Activated T-cell treated with anti-CD3 and anti-CD28 coated beads, Interleukin-2, amount 50 U/mL, for 72 hours (primary cell): ENCODE measurements around the gene CD19. TPM values are rescaled to one million over a fixed set of nuclear protein-coding genes. Genes with fewer than 3 reads are reported as not detected.
A peak's percentile ranks its signal among the peaks of the same experiment; 100 is the strongest.

Experiments
- ATAC-seq, 2 donors: fragments of 150-1000 bp; cut with Tn5 transposase; replicated peaks in 1 of 2; 2 replicates each; pipeline ENCODE4 v1.10.0; 2021; ENCODE audit warnings: moderate library complexity in 2 of 2, mild to moderate bottlenecking in 1 of 2
- DNase-seq, 2 donors: peaks; one replicate each; pipeline ENCODE4 v3.0.0; 2021 to 2022; ENCODE audit warnings: mixed read lengths in 1 of 2
- H3K27ac Mint-ChIP-seq: one replicate; pipeline ENCODE4 v1.8.0; 2022; ENCODE audit warnings: mild to moderate bottlenecking, moderate library complexity, mixed read lengths
- H3K27me3 Mint-ChIP-seq: one replicate; pipeline ENCODE4 v1.8.0; 2022; ENCODE audit warnings: low read depth, mixed read lengths
- H3K36me3 Mint-ChIP-seq, 2 donors: one replicate each; pipeline ENCODE4 v1.8.0; 2022; ENCODE audit warnings: mixed read lengths in 2 of 2, mild to moderate bottlenecking in 1 of 2; ENCODE audit not compliant: insufficient read depth in 2 of 2
- H3K4me1 Mint-ChIP-seq: one replicate; pipeline ENCODE4 v1.8.0; 2022; ENCODE audit warnings: low read depth, mixed read lengths
- H3K4me3 Mint-ChIP-seq, 2 donors: one replicate each; pipeline ENCODE4 v1.8.0; 2022; ENCODE audit warnings: mild to moderate bottlenecking in 2 of 2, mixed read lengths in 2 of 2, moderate library complexity in 2 of 2
- H3K9me3 Mint-ChIP-seq, 2 donors: one replicate each; pipeline ENCODE4 v1.8.0; 2022; ENCODE audit warnings: mixed read lengths in 2 of 2
- total RNA-seq, 2 donors: library from RNA; stranded (reverse); gene quantifications; one replicate each; pipeline ENCODE4 v1.2.3, GENCODE V29; 2022

CD19 gene
- total RNA-seq, 2 donors from 2014 or later = 1.3 to 1.4 TPM

DNA sequence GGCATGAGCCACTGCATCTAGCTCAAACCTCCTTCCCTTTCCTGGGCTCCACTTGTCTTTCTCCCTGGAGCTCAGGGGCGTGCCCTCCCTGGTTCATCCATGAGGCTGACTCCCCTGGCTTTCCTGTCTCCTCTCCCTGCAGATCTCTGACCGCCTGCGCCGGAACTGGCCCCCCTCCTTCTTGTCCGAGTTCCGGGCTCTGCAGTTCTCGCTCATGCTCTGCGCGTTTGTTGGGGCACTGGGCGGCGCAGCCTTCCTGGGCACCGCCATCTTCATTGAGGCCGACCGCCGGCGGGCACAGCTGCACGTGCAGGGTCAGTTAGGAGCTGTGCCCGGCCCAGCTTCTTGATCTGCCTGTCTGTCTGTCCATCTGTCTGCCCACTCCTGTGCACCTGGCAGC is 51.9 kb downstream of the CD19 start:
- Mint-ChIP-seq H3K27me3 (no peaks in the 10 kb centered on the region), H3K4me3 (peak overlapping the region; percentile 77 to 83), H3K4me1 (peaks cover 33% of the 10 kb centered on the region), H3K36me3 (peaks cover 31 to 51% of the 10 kb centered on the region in 2 donors), H3K9me3 (peaks cover 6 to 11% of the 10 kb centered on the region in 2 donors), H3K27ac (peak overlapping the region; percentile 43)
- ATAC-seq = no peak
- no peak for DNase-seq

DNA sequence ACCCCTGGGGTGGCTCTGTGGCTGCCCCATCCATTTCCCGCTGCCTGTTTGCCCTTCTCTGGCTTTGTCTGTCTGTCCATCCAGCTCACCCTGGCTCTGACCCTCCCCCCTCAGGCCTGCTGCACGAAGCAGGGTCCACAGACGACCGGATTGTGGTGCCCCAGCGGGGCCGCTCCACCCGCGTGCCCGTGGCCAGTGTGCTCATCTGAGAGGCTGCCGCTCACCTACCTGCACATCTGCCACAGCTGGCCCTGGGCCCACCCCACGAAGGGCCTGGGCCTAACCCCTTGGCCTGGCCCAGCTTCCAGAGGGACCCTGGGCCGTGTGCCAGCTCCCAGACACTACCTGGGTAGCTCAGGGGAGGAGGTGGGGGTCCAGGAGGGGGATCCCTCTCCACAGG is 52.3 kb downstream of the CD19 start:
- peak overlapping the region; percentile 77 to 83 for H3K4me3 Mint-ChIP-seq
- no peaks in the 10 kb centered on the region for H3K27me3 Mint-ChIP-seq
- DNase-seq (no peak), ATAC-seq (peak in 1 of 2 donors; percentile 1)
- peaks cover 31 to 55% of the 10 kb centered on the region in 2 donors for H3K36me3 Mint-ChIP-seq
- H3K4me1 Mint-ChIP-seq = peaks cover 38% of the 10 kb centered on the region
- peaks cover 6 to 11% of the 10 kb centered on the region in 2 donors for H3K9me3 Mint-ChIP-seq
- H3K27ac Mint-ChIP-seq = peak overlapping the region; percentile 93

DNA sequence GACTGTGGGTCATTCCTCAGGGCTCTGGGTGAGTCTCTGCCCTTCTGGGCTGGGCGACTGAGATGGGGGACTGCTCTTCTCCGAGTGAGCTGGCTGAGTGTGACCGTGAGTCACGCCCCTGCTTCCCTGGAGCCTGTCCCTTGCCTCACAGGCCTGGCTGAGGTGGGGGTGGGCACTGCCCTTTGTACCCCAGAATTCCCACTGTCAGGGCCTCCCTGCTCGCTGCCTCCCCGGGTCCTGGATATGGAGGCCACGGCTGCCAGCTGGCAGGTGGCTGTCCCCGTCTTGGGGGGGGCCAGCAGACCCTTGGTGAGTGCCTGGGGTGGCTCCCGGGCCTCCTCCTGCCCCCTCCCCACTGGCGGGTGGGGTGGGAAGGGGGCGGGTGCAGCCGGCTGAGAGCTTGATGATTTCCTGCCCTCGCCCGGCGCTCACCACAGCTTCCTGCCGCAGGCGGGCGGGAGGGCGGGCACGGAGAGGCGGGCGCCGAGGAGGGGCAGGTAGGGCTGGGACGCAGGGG is 52.9 kb downstream of the CD19 start, which contains the start of gene LAT:
TSS of gene LAT (plus strand) at position 434 of the 517 bp plus-strand sequence. CDS start 366 bp downstream, outside the sequence.
- DNase-seq (peak; percentile 79 to 82), ATAC-seq (peak; percentile 71 to 75)
- Mint-ChIP-seq H3K4me3 (peak within 1 kb of the TSS; percentile 95 to 99), H3K9me3 (peaks cover 6 to 11% of the 10 kb centered on the region in 2 donors), H3K36me3 (peaks cover 34 to 58% of the 10 kb centered on the region in 2 donors), H3K27ac (peak within 1 kb of the TSS; percentile 96), H3K27me3 (no peaks in the 10 kb centered on the region), H3K4me1 (peaks cover 44% of the 10 kb centered on the region)

DNA sequence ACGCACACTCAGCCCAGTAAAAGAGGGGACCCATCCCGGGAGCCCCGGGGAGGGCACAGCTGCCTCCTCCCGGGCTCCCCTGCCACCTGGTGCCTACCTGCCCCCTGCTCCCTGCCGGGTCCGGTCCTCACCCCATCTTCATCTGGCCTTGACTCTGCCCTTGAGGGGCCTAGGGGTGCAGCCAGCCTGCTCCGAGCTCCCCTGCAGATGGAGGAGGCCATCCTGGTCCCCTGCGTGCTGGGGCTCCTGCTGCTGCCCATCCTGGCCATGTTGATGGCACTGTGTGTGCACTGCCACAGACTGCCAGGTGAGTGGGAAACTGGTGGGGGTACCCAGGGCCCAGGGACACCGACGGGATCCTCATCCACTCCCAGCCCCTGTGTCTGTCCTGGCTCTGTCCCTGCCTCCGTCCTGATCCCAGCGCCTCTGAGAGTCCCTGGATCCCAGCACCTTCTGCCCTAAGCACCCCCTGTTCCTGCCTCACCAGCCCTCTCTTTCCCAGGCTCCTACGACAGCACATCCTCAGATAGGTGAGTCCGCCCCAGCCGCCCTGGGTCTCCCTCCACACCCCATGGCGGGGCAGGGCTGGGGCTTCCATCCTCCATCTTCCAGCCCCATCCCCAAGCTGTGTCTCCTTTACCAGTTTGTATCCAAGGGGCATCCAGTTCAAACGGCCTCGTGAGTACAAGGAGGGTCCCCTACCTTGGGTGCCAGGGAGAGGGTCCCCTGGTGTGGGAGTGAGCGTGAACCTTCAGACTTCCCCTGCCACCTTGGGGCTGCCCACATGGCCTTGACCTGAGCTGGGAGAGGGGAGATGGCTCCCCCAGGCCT is 53.7 kb downstream of the CD19 start:
- Mint-ChIP-seq H3K4me3 (peak overlapping the region; percentile 95 to 99), H3K9me3 (peaks cover 6 to 11% of the 10 kb centered on the region in 2 donors), H3K27me3 (no peaks in the 10 kb centered on the region), H3K27ac (peak overlapping the region; percentile 96), H3K4me1 (peaks cover 51% of the 10 kb centered on the region), H3K36me3 (peaks cover 34 to 61% of the 10 kb centered on the region in 2 donors)
- peak in 1 of 2 donors; percentile 39 for DNase-seq
- peak; percentile 20 to 24 for ATAC-seq

DNA sequence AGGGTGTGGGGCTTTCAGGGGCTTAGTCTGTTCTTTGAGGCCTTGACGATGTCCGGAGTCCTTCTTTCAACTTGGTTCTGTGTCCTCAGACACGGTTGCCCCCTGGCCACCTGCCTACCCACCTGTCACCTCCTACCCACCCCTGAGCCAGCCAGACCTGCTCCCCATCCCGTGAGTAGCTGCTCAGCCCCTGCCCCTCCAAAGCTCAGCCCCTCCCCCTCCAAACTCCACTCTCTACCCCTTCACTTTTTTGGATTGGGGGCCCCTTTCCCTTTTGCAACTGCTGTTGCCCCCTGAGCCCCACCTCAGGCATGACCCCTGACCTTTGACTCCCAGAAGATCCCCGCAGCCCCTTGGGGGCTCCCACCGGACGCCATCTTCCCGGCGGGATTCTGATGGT is 54.3 kb downstream of the CD19 start:
- Mint-ChIP-seq H3K36me3 (peaks cover 32 to 65% of the 10 kb centered on the region in 2 donors), H3K4me1 (peaks cover 58% of the 10 kb centered on the region), H3K9me3 (peaks cover 6 to 11% of the 10 kb centered on the region in 2 donors), H3K27ac (peak overlapping the region; percentile 96), H3K27me3 (no peaks in the 10 kb centered on the region), H3K4me3 (peak overlapping the region; percentile 95 to 99)
- ATAC-seq (no peak), DNase-seq (no peak)

DNA sequence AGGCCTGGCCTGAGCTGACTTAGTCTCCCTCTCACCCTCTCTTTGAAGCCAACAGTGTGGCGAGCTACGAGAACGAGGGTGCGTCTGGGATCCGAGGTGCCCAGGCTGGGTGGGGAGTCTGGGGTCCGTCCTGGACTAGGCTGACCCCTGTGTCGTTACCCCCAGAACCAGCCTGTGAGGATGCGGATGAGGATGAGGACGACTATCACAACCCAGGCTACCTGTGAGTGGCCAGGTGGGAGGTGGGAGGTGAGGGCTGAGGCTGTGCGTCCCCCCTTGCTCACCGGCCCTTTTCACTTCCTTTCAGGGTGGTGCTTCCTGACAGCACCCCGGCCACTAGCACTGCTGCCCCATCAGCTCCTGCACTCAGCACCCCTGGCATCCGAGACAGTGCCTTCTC is 54.7 kb downstream of the CD19 start:
- ATAC-seq (no peak), DNase-seq (no peak)
- Mint-ChIP-seq H3K36me3 (peaks cover 32 to 65% of the 10 kb centered on the region in 2 donors), H3K4me3 (peak overlapping the region; percentile 95 to 99), H3K9me3 (peaks cover 6 to 11% of the 10 kb centered on the region in 2 donors), H3K27ac (peak overlapping the region; percentile 96), H3K4me1 (peaks cover 62% of the 10 kb centered on the region), H3K27me3 (no peaks in the 10 kb centered on the region)

DNA sequence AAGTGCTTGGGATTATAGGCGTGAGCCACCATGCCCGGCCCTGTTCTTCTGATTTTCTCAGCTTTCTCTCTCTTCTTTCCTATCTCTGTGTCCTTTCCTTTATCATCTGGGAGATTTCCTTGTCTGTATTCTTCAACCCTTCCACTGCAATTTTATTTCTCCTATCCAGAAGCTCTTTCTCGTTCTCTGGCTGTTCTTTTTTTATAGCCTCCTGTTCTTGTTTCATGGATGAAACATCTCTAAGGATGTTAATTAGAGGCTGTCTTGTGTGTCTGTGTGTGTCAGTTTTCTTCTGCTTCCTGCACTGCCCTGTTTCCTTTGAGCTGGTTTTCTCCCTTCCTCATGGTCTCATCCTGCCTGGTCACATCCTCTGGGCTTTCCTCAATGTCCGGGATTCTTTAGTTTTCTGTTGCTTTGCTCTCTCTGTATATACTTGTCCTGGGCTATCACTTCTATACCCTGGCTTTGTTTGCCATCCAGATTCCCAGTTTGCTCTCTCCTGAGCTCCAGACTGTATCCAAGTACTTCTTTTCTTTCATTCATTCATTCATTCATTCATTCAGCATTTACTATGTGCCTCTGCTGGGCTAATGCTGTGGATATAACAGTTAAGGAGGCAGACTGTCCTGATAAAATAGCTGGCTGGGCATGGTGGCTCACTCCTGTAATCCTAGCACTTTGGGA is 55.5 kb downstream of the CD19 start:
- ATAC-seq = no peak
- Mint-ChIP-seq H3K27me3 (no peaks in the 10 kb centered on the region), H3K4me1 (peaks cover 66% of the 10 kb centered on the region), H3K27ac (peak overlapping the region; percentile 96), H3K4me3 (peak overlapping the region; percentile 95 to 99), H3K9me3 (peaks cover 6% of the 10 kb centered on the region in 2 donors), H3K36me3 (peaks cover 28 to 58% of the 10 kb centered on the region in 2 donors)
- DNase-seq = no peak

Other genes with a start within 250 kb of the CD19 start
- gene EIF3C, start 220.5 kb upstream of the CD19 start, total RNA-seq = 100 to 1,000 TPM; 470 to 660 TPM
- gene NPIPB9, start 180.2 kb upstream of the CD19 start, total RNA-seq = 1 to 10 TPM; 3.4 to 4.1 TPM
- gene ATXN2L, start 109.0 kb upstream of the CD19 start, total RNA-seq = 100 to 1,000 TPM; 456 to 594 TPM
- gene TUFM, start 85.6 kb upstream of the CD19 start, total RNA-seq = 100 to 1,000 TPM; 172 to 220 TPM
- gene SH2B1, start 68.1 kb upstream of the CD19 start, total RNA-seq = 10 to 100 TPM; 46.7 to 48.1 TPM
- 1 to 10 TPM; 6.1 to 8.4 TPM for gene ATP2A1, start 53.5 kb upstream of the CD19 start, total RNA-seq
- 10 to 100 TPM; 10.8 to 14.1 TPM for gene RABEP2, start 6.7 kb upstream of the CD19 start, total RNA-seq
- gene NFATC2IP, start 19.0 kb downstream of the CD19 start, total RNA-seq = 10 to 100 TPM; 81.1 to 97.6 TPM
- 10 to 100 TPM; 21.1 to 23.6 TPM for gene SPNS1, start 42.8 kb downstream of the CD19 start, total RNA-seq
- 100 to 1,000 TPM; 254 to 360 TPM for gene LAT, start 53.1 kb downstream of the CD19 start, total RNA-seq